ENCODE results near the gene NCDN.

GRCh38 chr1:35537806-35538205, 19.8 kb upstream of the NCDN start:
- TF ChIP-seq CTCF (IDR thresholded peaks at IDR 0.05) = no peak
- TF ChIP-seq POLR2A (IDR thresholded peaks at IDR 0.05; ENCODE audit: low read depth) = no peak
- TF ChIP-seq POLR2AphosphoS5 (IDR thresholded peaks at IDR 0.05) = no peak
- no peak for TF ChIP-seq EP300 (IDR thresholded peaks at IDR 0.05)
